ENCODE results near the gene TMEM69. TPM values are rescaled to one million over a fixed set of nuclear protein-coding genes. Genes with fewer than 3 reads are reported as not detected.

The TMEM69 gene
- total RNA-seq, 1 donor from 2014 or later = 23.1 TPM

- Mint-ChIP-seq H3K27ac (ENCODE audit: unreplicated experiment) (peak overlapping the region; percentile 50), H3K36me3 (ENCODE audit: unreplicated experiment) (peaks cover 1% of the 10 kb centered on the region), H3K9me3 (ENCODE audit: unreplicated experiment) (no peaks in the 10 kb centered on the region), H3K4me1 (ENCODE audit: unreplicated experiment) (peaks cover 72% of the 10 kb centered on the region), H3K4me3 (ENCODE audit: unreplicated experiment) (no peak overlapping the region), H3K27me3 (ENCODE audit: unreplicated experiment) (no peaks in the 10 kb centered on the region)
- DNase-seq (ENCODE audit: extremely low spot score, unreplicated experiment) = no peak
- TF ChIP-seq, protein P1, sequence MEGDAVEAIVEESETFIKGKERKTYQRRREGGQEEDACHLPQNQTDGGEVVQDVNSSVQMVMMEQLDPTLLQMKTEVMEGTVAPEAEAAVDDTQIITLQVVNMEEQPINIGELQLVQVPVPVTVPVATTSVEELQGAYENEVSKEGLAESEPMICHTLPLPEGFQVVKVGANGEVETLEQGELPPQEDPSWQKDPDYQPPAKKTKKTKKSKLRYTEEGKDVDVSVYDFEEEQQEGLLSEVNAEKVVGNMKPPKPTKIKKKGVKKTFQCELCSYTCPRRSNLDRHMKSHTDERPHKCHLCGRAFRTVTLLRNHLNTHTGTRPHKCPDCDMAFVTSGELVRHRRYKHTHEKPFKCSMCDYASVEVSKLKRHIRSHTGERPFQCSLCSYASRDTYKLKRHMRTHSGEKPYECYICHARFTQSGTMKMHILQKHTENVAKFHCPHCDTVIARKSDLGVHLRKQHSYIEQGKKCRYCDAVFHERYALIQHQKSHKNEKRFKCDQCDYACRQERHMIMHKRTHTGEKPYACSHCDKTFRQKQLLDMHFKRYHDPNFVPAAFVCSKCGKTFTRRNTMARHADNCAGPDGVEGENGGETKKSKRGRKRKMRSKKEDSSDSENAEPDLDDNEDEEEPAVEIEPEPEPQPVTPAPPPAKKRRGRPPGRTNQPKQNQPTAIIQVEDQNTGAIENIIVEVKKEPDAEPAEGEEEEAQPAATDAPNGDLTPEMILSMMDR (IDR thresholded peaks at IDR 0.05) = no peak
Observed at GRCh38 chr1:45677751-45678245, 10.2 kb upstream of the TMEM69 start.

DNA sequence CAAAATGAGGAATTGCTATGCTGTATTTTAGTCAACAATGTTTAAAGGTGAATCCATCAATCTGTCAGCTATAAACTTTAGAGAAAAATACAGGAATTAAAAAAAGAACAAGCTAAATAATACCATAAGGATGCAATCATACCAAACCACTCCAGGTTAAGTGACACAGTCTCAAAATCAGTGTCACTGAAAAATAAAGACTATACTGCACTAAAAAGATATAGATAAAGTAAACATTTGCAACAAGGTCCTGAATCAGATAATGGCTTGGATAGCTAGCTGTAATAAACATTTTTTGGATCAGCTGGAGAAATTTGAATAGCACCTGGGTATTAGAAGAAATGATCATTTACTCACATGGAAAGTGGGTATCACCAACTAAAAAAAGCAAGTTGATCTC is 9.5 kb upstream of the TMEM69 start:
- Mint-ChIP-seq H3K36me3 (ENCODE audit: unreplicated experiment) (no peaks in the 10 kb centered on the region), H3K27ac (ENCODE audit: unreplicated experiment) (peak overlapping the region; percentile 56), H3K4me1 (ENCODE audit: unreplicated experiment) (peaks cover 69% of the 10 kb centered on the region), H3K4me3 (ENCODE audit: unreplicated experiment) (no peak overlapping the region), H3K27me3 (ENCODE audit: unreplicated experiment) (no peaks in the 10 kb centered on the region), H3K9me3 (ENCODE audit: unreplicated experiment) (no peaks in the 10 kb centered on the region)
- TF ChIP-seq, protein P1 (IDR thresholded peaks at IDR 0.05) = no peak
- no peak for DNase-seq (ENCODE audit: extremely low spot score, unreplicated experiment)

GRCh38 chr1:45679123-45679522 is 8.9 kb upstream of the TMEM69 start:
- DNase-seq (ENCODE audit: extremely low spot score, unreplicated experiment) = no peak
- no peaks in the 10 kb centered on the region for H3K9me3 Mint-ChIP-seq (ENCODE audit: unreplicated experiment)
- no peaks in the 10 kb centered on the region for H3K27me3 Mint-ChIP-seq (ENCODE audit: unreplicated experiment)
- H3K27ac Mint-ChIP-seq (ENCODE audit: unreplicated experiment) = peak overlapping the region; percentile 56
- TF ChIP-seq, protein P1 (IDR thresholded peaks at IDR 0.05) = no peak
- no peaks in the 10 kb centered on the region for H3K36me3 Mint-ChIP-seq (ENCODE audit: unreplicated experiment)
- peaks cover 68% of the 10 kb centered on the region for H3K4me1 Mint-ChIP-seq (ENCODE audit: unreplicated experiment)
- peak overlapping the region; percentile 35 for H3K4me3 Mint-ChIP-seq (ENCODE audit: unreplicated experiment)

GRCh38 chr1:45682942-45683341 is 5.0 kb upstream of the TMEM69 start:
- peaks cover 67% of the 10 kb centered on the region for H3K4me1 Mint-ChIP-seq (ENCODE audit: unreplicated experiment)
- no peak overlapping the region for H3K27ac Mint-ChIP-seq (ENCODE audit: unreplicated experiment)
- H3K4me3 Mint-ChIP-seq (ENCODE audit: unreplicated experiment) = no peak overlapping the region

DNA sequence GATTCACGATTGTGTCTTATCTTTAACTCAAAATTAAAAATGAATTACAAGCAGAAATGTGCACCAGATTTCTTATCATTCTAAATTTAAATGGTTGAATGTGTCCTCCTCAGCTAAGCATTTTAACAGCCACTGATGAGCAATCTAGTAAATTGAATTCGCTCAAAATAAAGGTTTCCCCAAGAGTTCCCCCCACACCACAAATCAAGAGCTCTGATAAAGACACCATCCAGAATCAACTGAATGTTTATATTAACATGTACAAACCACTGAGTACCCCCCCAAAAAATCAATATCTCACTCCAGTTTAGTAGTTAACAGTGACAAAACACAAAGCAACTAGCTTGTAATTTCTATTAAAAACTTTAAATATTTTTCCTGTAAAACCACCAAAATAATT is 3.6 kb upstream of the TMEM69 start:
- no peaks in the 10 kb centered on the region for H3K9me3 Mint-ChIP-seq (ENCODE audit: unreplicated experiment)
- H3K4me1 Mint-ChIP-seq (ENCODE audit: unreplicated experiment) = peaks cover 59% of the 10 kb centered on the region

More at GRCh38 chr1:45682942-45683341, 5.0 kb upstream of the TMEM69 start:
- H3K27me3 Mint-ChIP-seq (ENCODE audit: unreplicated experiment) = no peaks in the 10 kb centered on the region
- TF ChIP-seq, protein P1 (IDR thresholded peaks at IDR 0.05) = no peak
- H3K36me3 Mint-ChIP-seq (ENCODE audit: unreplicated experiment) = no peaks in the 10 kb centered on the region
- H3K9me3 Mint-ChIP-seq (ENCODE audit: unreplicated experiment) = no peaks in the 10 kb centered on the region
- no peak for DNase-seq (ENCODE audit: extremely low spot score, unreplicated experiment)

More for the DNA sequence above, 3.6 kb upstream of the TMEM69 start:
- Mint-ChIP-seq H3K27ac (ENCODE audit: unreplicated experiment) (peak overlapping the region; percentile 100), H3K27me3 (ENCODE audit: unreplicated experiment) (no peaks in the 10 kb centered on the region), H3K4me3 (ENCODE audit: unreplicated experiment) (peak overlapping the region; percentile 99), H3K36me3 (ENCODE audit: unreplicated experiment) (no peaks in the 10 kb centered on the region)
- no peak for DNase-seq (ENCODE audit: extremely low spot score, unreplicated experiment)
- TF ChIP-seq, protein P1 (IDR thresholded peaks at IDR 0.05) = no peak

All from osteocyte (in vitro differentiated cells).